ENCODE data around the gene CHST2.

- TF ChIP-seq CTCF (IDR thresholded peaks at IDR 0.05; ENCODE audit: borderline replicate concordance, extremely low read depth, low read length, poor library complexity, severe bottlenecking), result no peak
- no peak for TF ChIP-seq EZH2 (IDR thresholded peaks at IDR 0.05; ENCODE audit: borderline replicate concordance, low read depth, low read length, severe bottlenecking)
These were observed 53.2 kb downstream of the CHST2 start for GRCh38 chr3:143172795-143173145.

Data from DND-41 (cell line).